HUES6 (cell line): Measurements from ENCODE around the gene OR5A1.

Experiments used
- H3K27ac ChIP-seq: 2 replicates; pipeline ENCODE4 v1.7.0; 2013; ENCODE audit warnings: low read depth, mild to moderate bottlenecking, low read length, inconsistent platforms
- H3K27me3 ChIP-seq: 2 replicates; pipeline ENCODE4 v1.6.1; 2013; ENCODE audit warnings: low read length; ENCODE audit not compliant: control insufficient read depth, insufficient read depth
- H3K36me3 ChIP-seq: 2 replicates; pipeline ENCODE4 v1.6.1; 2013; ENCODE audit warnings: low read length; ENCODE audit not compliant: control insufficient read depth, insufficient read depth
- H3K4me1 ChIP-seq: 2 replicates; pipeline ENCODE4 v1.6.1; 2013; ENCODE audit warnings: low read length; ENCODE audit not compliant: control insufficient read depth, insufficient read depth
- H3K4me3 ChIP-seq: 2 replicates; pipeline ENCODE4 v1.5.1; 2013; ENCODE audit warnings: low read depth, low read length
- H3K9ac ChIP-seq: one replicate; pipeline ENCODE4 v1.6.1; 2013; ENCODE audit warnings: mild to moderate bottlenecking, low read length
- H3K9me3 ChIP-seq: 2 replicates; pipeline ENCODE4 v1.6.1; 2013; ENCODE audit warnings: low read depth, low read length; ENCODE audit not compliant: control insufficient read depth, insufficient read depth

OR5A1 gene

DNA sequence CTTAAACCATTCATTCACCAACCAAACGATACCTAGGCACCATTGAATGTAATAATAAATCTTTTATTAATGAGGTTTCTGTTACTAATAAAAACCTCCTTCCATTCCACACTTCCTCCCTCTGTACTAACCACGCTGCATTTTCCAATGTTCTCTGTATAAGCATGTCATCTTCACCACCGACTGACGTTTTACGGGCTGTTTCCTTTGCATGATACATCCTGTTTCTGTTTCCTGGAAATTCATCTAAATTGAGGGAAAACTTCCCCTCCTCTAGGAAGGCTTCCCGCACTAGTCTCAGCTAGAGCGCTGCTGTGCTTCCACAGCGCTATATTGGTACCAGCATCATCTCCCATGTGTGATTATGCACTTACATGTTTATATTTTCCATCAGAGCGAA, 38.9 kb downstream of the OR5A1 start:
- no peaks in the 10 kb centered on the region for H3K27me3 ChIP-seq
- H3K4me3 ChIP-seq = no peak overlapping the region
- H3K27ac ChIP-seq = no peak overlapping the region
- no peaks in the 10 kb centered on the region for H3K9me3 ChIP-seq
- H3K4me1 ChIP-seq = no peaks in the 10 kb centered on the region
- no peak overlapping the region for H3K9ac ChIP-seq
- no peaks in the 10 kb centered on the region for H3K36me3 ChIP-seq

DNA sequence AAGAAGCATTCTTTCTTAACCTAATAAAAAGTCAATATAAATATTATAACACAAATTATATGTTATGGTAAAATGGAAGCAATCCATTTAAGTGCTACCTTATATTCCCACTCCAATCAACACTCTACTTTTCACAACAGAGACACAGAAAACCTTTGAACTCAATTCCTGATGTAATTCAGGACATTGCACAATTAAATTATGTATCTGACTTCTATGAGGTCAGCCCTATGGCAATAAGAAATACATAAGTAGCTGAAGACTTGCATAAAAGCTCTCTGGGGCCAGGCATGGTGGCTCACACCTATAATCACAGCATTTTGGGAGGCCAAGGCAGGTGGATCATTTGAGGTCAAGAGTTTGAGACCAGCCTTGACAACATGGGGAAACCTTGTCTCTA, 43.6 kb downstream of the OR5A1 start:
- no peaks in the 10 kb centered on the region for H3K36me3 ChIP-seq
- no peak overlapping the region for H3K4me3 ChIP-seq
- H3K27me3 ChIP-seq = no peaks in the 10 kb centered on the region
- no peaks in the 10 kb centered on the region for H3K4me1 ChIP-seq
- H3K9me3 ChIP-seq = no peaks in the 10 kb centered on the region
- H3K9ac ChIP-seq = no peak overlapping the region
- H3K27ac ChIP-seq = no peak overlapping the region

DNA sequence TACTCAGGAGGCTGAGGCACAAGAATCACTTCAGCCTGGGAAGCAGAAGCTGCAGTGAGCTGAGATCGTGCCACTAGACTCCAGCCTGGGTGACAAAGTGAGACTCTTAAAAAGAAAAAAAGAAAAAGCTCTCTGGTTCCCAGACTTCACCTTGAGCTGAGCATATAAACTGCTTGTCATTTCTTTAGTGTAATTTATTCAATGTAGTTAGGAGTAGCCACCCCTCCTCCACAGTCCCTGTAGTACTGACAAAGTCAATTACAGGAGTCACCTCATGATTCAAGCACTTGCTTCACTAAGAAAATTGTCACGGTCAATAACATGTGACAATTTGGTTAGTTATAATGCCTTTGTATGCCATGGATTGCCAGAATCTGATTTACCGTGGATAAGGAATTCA, 44.1 kb downstream of the OR5A1 start:
- no peaks in the 10 kb centered on the region for H3K27me3 ChIP-seq
- H3K36me3 ChIP-seq = no peaks in the 10 kb centered on the region
- no peak overlapping the region for H3K4me3 ChIP-seq
- H3K27ac ChIP-seq = no peak overlapping the region
- no peak overlapping the region for H3K9ac ChIP-seq
- H3K9me3 ChIP-seq = no peaks in the 10 kb centered on the region
- H3K4me1 ChIP-seq = no peaks in the 10 kb centered on the region
